C4-2B (cell line): ENCODE measurements around the gene NCKAP5.

Source experiments
- CTCF ChIP-seq: fragments of 450-650 bp; conservative IDR thresholded peaks from 2 replicates; pipeline ENCODE4 v1.5.1; 2017; ENCODE audit warnings: mild to moderate bottlenecking
- ZFX ChIP-seq: fragments of 450-650 bp; IDR thresholded peaks from 2 replicates; pipeline ENCODE4 v1.6.1; 2017

DNA sequence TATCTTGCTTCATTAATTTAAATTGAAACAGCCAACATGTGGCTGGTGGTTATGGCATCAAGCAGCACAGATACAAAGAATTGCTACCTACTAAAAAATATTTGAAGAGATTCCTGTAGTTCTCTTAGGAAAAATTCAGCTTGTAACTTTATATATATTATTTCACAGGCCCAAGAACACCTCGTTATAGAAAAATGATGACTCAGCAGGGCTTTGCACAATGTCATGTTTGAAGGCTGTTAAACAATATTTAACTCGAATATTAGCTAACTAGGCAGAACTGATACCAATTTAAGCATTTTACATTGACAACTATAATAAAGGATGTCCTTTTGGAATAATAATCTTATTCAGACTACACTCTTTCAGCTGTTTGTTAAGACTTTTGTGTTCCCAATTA is 795.9 kb downstream of the NCKAP5 start:
- TF ChIP-seq CTCF (no peak), ZFX (no peak)
